ENCODE data around the gene SMARCA4.

SMARCA4 gene

GRCh38 chr19:10965398-10965797 is 4.6 kb downstream of the SMARCA4 start:
- no peaks in the 10 kb centered on the region for H3K9me3 ChIP-seq (ENCODE audit: insufficient read depth, low read depth, low read length)
- no peak overlapping the region for H3K4me3 ChIP-seq (ENCODE audit: low read length)
- H3K27ac ChIP-seq (ENCODE audit: low read length) = no peak overlapping the region
- no peaks in the 10 kb centered on the region for H3K27me3 ChIP-seq (ENCODE audit: insufficient read depth, low read length)
- H3K9ac ChIP-seq (ENCODE audit: low read depth, low read length) = no peak overlapping the region
- H3K4me1 ChIP-seq (ENCODE audit: insufficient read depth, low read length) = peaks cover 16% of the 10 kb centered on the region
- H3K36me3 ChIP-seq (ENCODE audit: insufficient read depth, low read depth, low read length) = 0 out of 2 replicates have a peak, but pooled peaks cover 3% of the 10 kb centered on the region

GRCh38 chr19:10966809-10967208 is 6.0 kb downstream of the SMARCA4 start:
- H3K4me1 ChIP-seq (ENCODE audit: insufficient read depth, low read length) = peaks cover 16% of the 10 kb centered on the region
- 0 out of 2 replicates have a peak, but pooled peaks cover 3% of the 10 kb centered on the region for H3K36me3 ChIP-seq (ENCODE audit: insufficient read depth, low read depth, low read length)
- H3K9ac ChIP-seq (ENCODE audit: low read depth, low read length) = no peak overlapping the region
- no peaks in the 10 kb centered on the region for H3K9me3 ChIP-seq (ENCODE audit: insufficient read depth, low read depth, low read length)
- H3K4me3 ChIP-seq (ENCODE audit: low read length) = no peak overlapping the region
- H3K27ac ChIP-seq (ENCODE audit: low read length) = no peak overlapping the region
- no peaks in the 10 kb centered on the region for H3K27me3 ChIP-seq (ENCODE audit: insufficient read depth, low read length)

- peaks cover 12% of the 10 kb centered on the region for H3K4me1 ChIP-seq (ENCODE audit: insufficient read depth, low read length)
- H3K27me3 ChIP-seq (ENCODE audit: insufficient read depth, low read length) = no peaks in the 10 kb centered on the region
- H3K27ac ChIP-seq (ENCODE audit: low read length) = no peak overlapping the region
- H3K9me3 ChIP-seq (ENCODE audit: insufficient read depth, low read depth, low read length) = no peaks in the 10 kb centered on the region
- H3K36me3 ChIP-seq (ENCODE audit: insufficient read depth, low read depth, low read length) = 0 out of 2 replicates have a peak, but pooled peaks cover 3% of the 10 kb centered on the region
- no peak overlapping the region for H3K4me3 ChIP-seq (ENCODE audit: low read length)
- H3K9ac ChIP-seq (ENCODE audit: low read depth, low read length) = no peak overlapping the region
These were observed 7.8 kb downstream of the SMARCA4 start for GRCh38 chr19:10968527-10969135.

- Histone ChIP-seq H3K4me1 (ENCODE audit: insufficient read depth, low read length) (peaks cover 5% of the 10 kb centered on the region; the same call in 1 of the 2 replicates), H3K27ac (ENCODE audit: low read length) (no peak overlapping the region), H3K9me3 (ENCODE audit: insufficient read depth, low read depth, low read length) (no peaks in the 10 kb centered on the region), H3K36me3 (ENCODE audit: insufficient read depth, low read depth, low read length) (0 out of 2 replicates have a peak, but pooled peaks cover 3% of the 10 kb centered on the region), H3K9ac (ENCODE audit: low read depth, low read length) (no peak overlapping the region), H3K27me3 (ENCODE audit: insufficient read depth, low read length) (no peaks in the 10 kb centered on the region), H3K4me3 (ENCODE audit: low read length) (no peak overlapping the region)
These were observed 10.4 kb downstream of the SMARCA4 start for GRCh38 chr19:10971107-10971726.

GRCh38 chr19:10975374-10976130 is 14.7 kb downstream of the SMARCA4 start:
- H3K9ac ChIP-seq (ENCODE audit: low read depth, low read length) = no peak overlapping the region
- no peaks in the 10 kb centered on the region; the same call in 1 of the 2 replicates for H3K36me3 ChIP-seq (ENCODE audit: insufficient read depth, low read depth, low read length)

GRCh38 chr19:10976131-10976892 is 15.5 kb downstream of the SMARCA4 start:
- Histone ChIP-seq H3K4me3 (ENCODE audit: low read length) (no peak overlapping the region), H3K9me3 (ENCODE audit: insufficient read depth, low read depth, low read length) (no peaks in the 10 kb centered on the region), H3K4me1 (ENCODE audit: insufficient read depth, low read length) (no peaks in the 10 kb centered on the region), H3K36me3 (ENCODE audit: insufficient read depth, low read depth, low read length) (peaks cover 6% of the 10 kb centered on the region), H3K9ac (ENCODE audit: low read depth, low read length) (no peak overlapping the region), H3K27ac (ENCODE audit: low read length) (no peak overlapping the region), H3K27me3 (ENCODE audit: insufficient read depth, low read length) (no peaks in the 10 kb centered on the region)

More at GRCh38 chr19:10975374-10976130, 14.7 kb downstream of the SMARCA4 start:
- Histone ChIP-seq H3K27ac (ENCODE audit: low read length) (no peak overlapping the region), H3K4me3 (ENCODE audit: low read length) (no peak overlapping the region), H3K27me3 (ENCODE audit: insufficient read depth, low read length) (no peaks in the 10 kb centered on the region), H3K4me1 (ENCODE audit: insufficient read depth, low read length) (no peaks in the 10 kb centered on the region), H3K9me3 (ENCODE audit: insufficient read depth, low read depth, low read length) (no peaks in the 10 kb centered on the region)

GRCh38 chr19:10977742-10978092 is 16.9 kb downstream of the SMARCA4 start:
- peaks cover 12% of the 10 kb centered on the region for H3K36me3 ChIP-seq (ENCODE audit: insufficient read depth, low read depth, low read length)
- no peaks in the 10 kb centered on the region for H3K27me3 ChIP-seq (ENCODE audit: insufficient read depth, low read length)
- H3K9ac ChIP-seq (ENCODE audit: low read depth, low read length) = no peak overlapping the region
- H3K9me3 ChIP-seq (ENCODE audit: insufficient read depth, low read depth, low read length) = no peaks in the 10 kb centered on the region
- no peak overlapping the region for H3K4me3 ChIP-seq (ENCODE audit: low read length)
- H3K4me1 ChIP-seq (ENCODE audit: insufficient read depth, low read length) = no peaks in the 10 kb centered on the region
- H3K27ac ChIP-seq (ENCODE audit: low read length) = no peak overlapping the region

- Histone ChIP-seq H3K27me3 (ENCODE audit: insufficient read depth, low read length) (no peaks in the 10 kb centered on the region), H3K27ac (ENCODE audit: low read length) (no peak overlapping the region), H3K9ac (ENCODE audit: low read depth, low read length) (no peak overlapping the region), H3K36me3 (ENCODE audit: insufficient read depth, low read depth, low read length) (peaks cover 34% of the 10 kb centered on the region), H3K4me3 (ENCODE audit: low read length) (no peak overlapping the region), H3K4me1 (ENCODE audit: insufficient read depth, low read length) (no peaks in the 10 kb centered on the region), H3K9me3 (ENCODE audit: insufficient read depth, low read depth, low read length) (no peaks in the 10 kb centered on the region)
These were observed 19.1 kb downstream of the SMARCA4 start for GRCh38 chr19:10979951-10980381.

- Histone ChIP-seq H3K27me3 (ENCODE audit: insufficient read depth, low read length) (no peaks in the 10 kb centered on the region), H3K9me3 (ENCODE audit: insufficient read depth, low read depth, low read length) (no peaks in the 10 kb centered on the region), H3K4me3 (ENCODE audit: low read length) (no peak overlapping the region), H3K36me3 (ENCODE audit: insufficient read depth, low read depth, low read length) (peaks cover 48% of the 10 kb centered on the region), H3K9ac (ENCODE audit: low read depth, low read length) (no peak overlapping the region), H3K4me1 (ENCODE audit: insufficient read depth, low read length) (no peaks in the 10 kb centered on the region), H3K27ac (ENCODE audit: low read length) (no peak overlapping the region)
These were observed 20.5 kb downstream of the SMARCA4 start for GRCh38 chr19:10981252-10981895.

- H3K27me3 ChIP-seq (ENCODE audit: insufficient read depth, low read length) = no peaks in the 10 kb centered on the region
- H3K4me3 ChIP-seq (ENCODE audit: low read length) = no peak overlapping the region
- H3K9ac ChIP-seq (ENCODE audit: low read depth, low read length) = no peak overlapping the region
- H3K4me1 ChIP-seq (ENCODE audit: insufficient read depth, low read length) = no peaks in the 10 kb centered on the region
- H3K9me3 ChIP-seq (ENCODE audit: insufficient read depth, low read depth, low read length) = no peaks in the 10 kb centered on the region
- H3K36me3 ChIP-seq (ENCODE audit: insufficient read depth, low read depth, low read length) = peaks cover 64% of the 10 kb centered on the region
- no peak overlapping the region for H3K27ac ChIP-seq (ENCODE audit: low read length)
These were observed 22.2 kb downstream of the SMARCA4 start for GRCh38 chr19:10983026-10983425.

GRCh38 chr19:10984166-10984735 is 23.4 kb downstream of the SMARCA4 start:
- H3K4me3 ChIP-seq (ENCODE audit: low read length) = no peak overlapping the region
- H3K27me3 ChIP-seq (ENCODE audit: insufficient read depth, low read length) = no peaks in the 10 kb centered on the region
- no peak overlapping the region for H3K27ac ChIP-seq (ENCODE audit: low read length)
- peaks cover 76% of the 10 kb centered on the region for H3K36me3 ChIP-seq (ENCODE audit: insufficient read depth, low read depth, low read length)
- no peak overlapping the region for H3K9ac ChIP-seq (ENCODE audit: low read depth, low read length)
- no peaks in the 10 kb centered on the region for H3K4me1 ChIP-seq (ENCODE audit: insufficient read depth, low read length)
- no peaks in the 10 kb centered on the region for H3K9me3 ChIP-seq (ENCODE audit: insufficient read depth, low read depth, low read length)

All from iPS-20b (cell line).